Measurements from ENCODE around the gene ZNF19.

DNA sequence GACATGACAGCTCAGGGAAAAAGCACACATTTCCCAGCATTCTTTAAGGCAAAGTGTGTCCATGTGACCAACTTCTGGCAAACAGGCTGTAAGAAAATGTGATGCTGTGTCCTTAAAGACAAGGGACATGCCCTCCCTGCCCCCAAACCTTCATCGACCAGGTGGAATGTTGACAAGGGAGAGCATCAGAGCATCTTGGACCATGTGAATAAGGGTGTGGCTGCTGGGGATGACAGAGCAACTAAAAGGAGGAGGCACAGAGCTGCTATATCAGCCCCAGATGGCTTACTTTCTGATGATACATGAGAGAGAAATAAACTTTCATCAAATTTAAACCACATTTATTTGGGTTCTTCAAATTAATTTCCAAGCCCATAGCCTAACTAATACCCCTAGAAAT is 24.9 kb downstream of the ZNF19 start:
- TF ChIP-seq CTCF (IDR thresholded peaks at IDR 0.05; ENCODE audit: control extremely low read depth in 1 of 3, insufficient read depth in 1 of 3, low read depth in 1 of 3, low read length in 3 of 3) (no peak), YY1 (IDR thresholded peaks at IDR 0.05; ENCODE audit: low read depth, low read length) (no peak), RBBP5 (IDR thresholded peaks at IDR 0.05; ENCODE audit: borderline replicate concordance, low read depth, low read length) (no peak), EP300 (IDR thresholded peaks at IDR 0.05; ENCODE audit: borderline replicate concordance in 1 of 2, low read depth in 2 of 2, low read length in 2 of 2) (no peak), POLR2A (IDR thresholded peaks at IDR 0.05; ENCODE audit: control extremely low read depth in 1 of 2, low read depth in 2 of 2, low read length in 2 of 2) (no peak), MAFK (IDR thresholded peaks at IDR 0.05; ENCODE audit: low read depth, low read length) (no peak), JUN (IDR thresholded peaks at IDR 0.05; ENCODE audit: low read depth, low read length) (no peak), CHD1 (IDR thresholded peaks at IDR 0.05; ENCODE audit: low read depth, low read length) (no peak)
- TF ChIP-seq, protein P1, sequence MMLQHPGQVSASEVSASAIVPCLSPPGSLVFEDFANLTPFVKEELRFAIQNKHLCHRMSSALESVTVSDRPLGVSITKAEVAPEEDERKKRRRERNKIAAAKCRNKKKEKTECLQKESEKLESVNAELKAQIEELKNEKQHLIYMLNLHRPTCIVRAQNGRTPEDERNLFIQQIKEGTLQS (IDR thresholded peaks at IDR 0.05; ENCODE audit: insufficient read depth, low read depth, low read length), result no peak

Data from H1 (cell line).